Urothelium cell line (cell line): ENCODE measurements around the gene OR51T1.

Experiments
- DNase-seq: peaks from one replicate; pipeline ENCODE4 v3.0.0; 2011; ENCODE audit warnings: low spot score, mixed read lengths
- FAIRE-seq: peaks from 2 replicates; lab custom pipeline; 2011; peaks lifted over from hg19 to GRCh38; lab: Jason Lieb, UNC

Gene OR51T1

GRCh38 chr11:4924239-4924638 lies 42.5 kb downstream of the OR51T1 start, which contains the start of gene OR51G1:
OR51G1 (minus strand) TSS chr11:4924339; CDS start chr11:4924339, 0 bp downstream.
- DNase-seq (no peak), FAIRE-seq (no peak)

GRCh38 chr11:4926608-4927007 lies 44.9 kb downstream of the OR51T1 start:
- DNase-seq (no peak), FAIRE-seq (no peak)
